ENCODE measurements around the gene STX18.
"Not testable (repeated sequence)": the region's sequence is repeated elsewhere in the genome, so short reads cannot be mapped to it uniquely, and the experiment has no call there.

STX18 gene

DNA sequence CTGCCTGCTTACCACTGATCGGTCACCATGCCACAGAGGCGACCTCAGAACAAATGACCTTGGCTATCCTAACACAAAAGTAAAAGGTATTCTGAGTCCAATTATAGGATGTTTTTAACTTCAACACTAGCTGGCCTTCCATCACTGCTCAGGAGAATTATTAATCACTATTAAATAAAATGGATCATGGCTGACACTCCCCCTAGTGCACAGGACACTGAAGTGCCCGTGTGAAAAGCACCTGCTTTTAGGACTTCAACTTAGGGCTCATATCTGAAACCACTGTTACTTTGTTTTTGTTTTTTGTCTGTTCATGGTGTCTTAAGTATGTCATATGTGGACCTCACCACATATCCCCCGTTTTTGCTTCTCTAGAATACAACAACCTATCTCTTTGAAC lies 33.9 kb downstream of the STX18 start:
- DNase-seq: peak; percentile 11

DNA sequence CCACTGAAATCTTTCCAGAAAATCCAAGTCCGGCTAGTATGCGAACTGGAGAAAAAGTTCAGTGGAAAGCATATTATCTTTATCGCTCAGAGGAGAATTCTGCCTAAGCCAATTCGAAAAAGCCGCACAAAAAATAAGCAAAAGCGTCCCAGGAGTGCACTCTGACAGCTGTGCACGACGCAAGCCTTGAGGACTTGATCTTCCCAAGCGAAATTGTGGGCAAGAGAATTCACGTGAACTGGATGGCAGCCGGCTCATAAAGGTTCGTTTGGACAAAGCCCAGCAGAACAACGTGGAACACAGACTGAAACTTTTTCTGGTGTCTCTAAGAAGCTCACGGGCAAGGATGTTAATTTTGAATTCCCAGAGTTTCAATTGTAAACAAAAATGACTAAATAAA lies 34.4 kb downstream of the STX18 start:
- DNase-seq: no peak

GRCh38 chr4:4506961-4507360 lies 34.9 kb downstream of the STX18 start:
- DNase-seq: no peak

DNA sequence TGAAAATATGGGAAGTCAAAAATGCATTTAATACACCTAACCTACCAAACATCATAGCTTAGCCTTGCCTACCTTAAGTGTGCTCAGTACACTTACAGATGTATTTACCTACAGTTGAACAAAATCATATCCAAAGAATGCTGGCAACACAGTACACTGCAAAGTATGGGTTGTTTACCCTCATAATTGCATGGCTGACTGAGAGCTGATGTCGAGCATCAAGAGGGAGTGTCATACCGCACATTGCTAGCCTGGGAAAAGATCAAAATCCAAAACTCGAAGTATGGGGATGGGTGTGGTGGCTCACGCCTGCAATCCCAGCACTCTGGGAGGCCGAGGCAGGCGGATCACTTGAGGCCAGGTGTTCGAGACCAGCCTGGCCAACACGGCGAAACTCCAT lies 36.6 kb downstream of the STX18 start:
- DNase-seq: not testable (repeated sequence)

- DNase-seq: no peak
Observed at GRCh38 chr4:4504783-4505182, 37.1 kb downstream of the STX18 start.

- peak; percentile 28 for DNase-seq
Observed at GRCh38 chr4:4502694-4503311, 39.0 kb downstream of the STX18 start.

GRCh38 chr4:4501679-4502078 lies 40.2 kb downstream of the STX18 start:
- DNase-seq: no peak

- no peak for DNase-seq
Observed at GRCh38 chr4:4499438-4500123, 42.3 kb downstream of the STX18 start.

DNA sequence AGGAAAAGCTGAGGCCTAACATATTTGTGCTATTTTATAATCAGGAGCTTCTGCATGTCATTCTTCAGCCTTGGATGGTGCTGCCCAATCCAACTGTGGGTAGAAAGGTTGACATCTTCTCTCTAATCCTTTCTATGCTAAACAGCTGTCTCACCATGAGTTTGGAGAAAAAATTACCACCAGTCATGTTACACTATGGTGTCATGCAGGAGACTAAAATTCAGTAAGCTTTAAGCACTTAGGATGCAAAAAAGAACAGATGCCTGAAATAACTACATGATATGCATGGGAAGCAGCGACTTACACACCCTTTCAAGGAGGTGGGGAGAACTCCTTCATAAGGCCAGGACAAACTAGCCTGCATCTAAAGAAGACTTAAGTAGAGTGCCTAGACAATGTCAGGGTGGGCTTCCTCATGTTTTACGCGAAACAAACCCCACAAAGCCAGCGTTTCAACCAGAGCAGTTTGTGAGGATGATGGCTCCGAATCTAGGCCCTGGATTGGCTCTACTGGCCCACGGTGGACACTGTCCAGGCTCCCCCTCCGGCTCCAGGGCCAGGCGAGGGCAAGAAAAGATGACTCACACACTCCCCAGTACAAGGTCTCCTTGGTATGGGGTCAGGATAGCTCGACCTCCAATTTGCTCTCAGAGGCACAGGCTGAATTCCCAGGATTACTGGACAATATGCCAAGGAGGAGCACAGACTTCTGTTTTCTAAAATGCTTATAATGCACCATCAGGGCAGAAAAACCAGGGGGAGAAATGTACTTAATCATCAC lies 45.1 kb downstream of the STX18 start:
- DNase-seq: no peak

- DNase-seq: no peak
Observed at GRCh38 chr4:4494882-4495281, 47.0 kb downstream of the STX18 start.

GRCh38 chr4:4492161-4492847 lies 49.5 kb downstream of the STX18 start:
- no peak for DNase-seq

- DNase-seq: no peak
Observed at GRCh38 chr4:4491396-4491893, 50.4 kb downstream of the STX18 start.

GRCh38 chr4:4490816-4491215 lies 51.0 kb downstream of the STX18 start:
- DNase-seq: no peak

DNA sequence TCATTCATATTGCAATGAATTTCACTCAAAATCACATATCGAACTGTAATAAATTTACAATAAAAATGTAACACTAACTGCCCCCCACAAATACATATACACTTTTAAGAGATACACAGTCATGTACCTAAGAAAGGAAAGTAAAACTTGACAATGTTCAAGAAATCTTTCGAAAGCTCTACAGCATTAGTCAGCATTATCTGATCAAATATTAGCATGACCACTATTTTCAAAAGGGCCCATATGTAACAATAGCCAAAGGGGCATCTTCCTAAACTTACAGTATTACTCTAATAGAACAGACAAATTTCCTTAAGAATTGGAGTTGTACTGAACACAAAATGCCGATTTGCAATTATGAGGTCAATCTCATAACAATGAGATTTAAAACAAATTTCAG lies 51.8 kb downstream of the STX18 start:
- no peak for DNase-seq

- DNase-seq: peak; percentile 75
Observed at GRCh38 chr4:4488405-4489404, 53.1 kb downstream of the STX18 start.

DNA sequence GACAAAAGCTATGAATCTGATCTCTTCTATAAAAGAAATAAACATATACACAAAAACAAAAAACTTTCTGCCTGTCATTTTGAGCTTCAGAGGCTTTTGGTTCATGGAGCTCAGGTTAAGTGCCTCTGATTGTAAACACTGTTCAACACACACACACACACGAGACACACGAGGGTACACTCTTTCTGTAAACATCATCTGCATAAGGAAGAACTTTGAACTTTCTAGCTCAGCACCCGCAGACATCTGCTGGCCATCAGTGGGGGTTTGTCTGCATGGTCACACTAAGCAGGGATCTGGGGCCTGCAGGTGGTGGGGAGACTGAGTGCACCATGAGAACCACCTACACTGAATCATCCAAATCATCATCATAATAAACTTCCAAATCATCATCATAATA lies 54.9 kb downstream of the STX18 start:
- DNase-seq: no peak

GRCh38 chr4:4485806-4486205 lies 56.0 kb downstream of the STX18 start:
- DNase-seq: no peak

DNA sequence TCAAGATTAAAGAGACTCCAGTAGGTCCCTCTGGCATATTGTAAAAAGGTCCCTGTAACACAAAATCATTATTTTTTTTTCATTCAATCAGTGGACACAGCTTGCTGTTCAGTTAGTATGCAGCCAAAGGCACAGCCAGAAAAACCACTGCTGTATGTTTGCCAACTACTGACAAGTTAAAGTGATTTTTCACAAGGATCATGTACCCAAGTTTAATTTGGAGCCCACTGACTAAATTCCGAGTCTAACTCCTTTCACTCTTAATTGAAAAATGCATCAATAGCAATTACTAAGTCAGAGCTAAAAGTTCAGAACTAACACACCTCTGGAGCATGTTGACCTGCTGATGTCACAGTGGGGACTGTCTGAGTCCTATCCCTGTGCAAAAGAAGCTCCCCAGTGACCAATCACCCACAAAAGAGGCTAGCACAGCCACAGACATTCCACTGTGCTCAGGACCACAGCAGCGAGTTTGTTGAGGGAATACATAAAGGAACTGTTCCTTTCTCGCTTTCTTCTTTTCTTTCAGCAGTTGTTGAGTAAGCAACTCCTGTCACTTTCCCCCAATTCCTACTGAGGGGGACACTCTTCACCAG lies 60.4 kb downstream of the STX18 start:
- no peak for DNase-seq

GRCh38 chr4:4480685-4481398 lies 61.0 kb downstream of the STX18 start:
- no peak for DNase-seq

- DNase-seq: no peak
Observed at GRCh38 chr4:4480205-4480604, 61.6 kb downstream of the STX18 start.

- DNase-seq: no peak
Observed at GRCh38 chr4:4479366-4479765, 62.5 kb downstream of the STX18 start.
